ENCODE results near the gene MTMR12.
"Not testable (repeated sequence)": the region's sequence is repeated elsewhere in the genome, so short reads cannot be mapped to it uniquely, and the experiment has no call there.

MTMR12 gene

GRCh38 chr5:32319392-32319791 is 6.7 kb upstream of the MTMR12 start:
- Histone ChIP-seq H3K27ac (no peak overlapping the region), H3K4me3 (no peak overlapping the region), H3K4me1 (no peaks in the 10 kb centered on the region), H3K27me3 (no peaks in the 10 kb centered on the region), H3K9me3 (no peaks in the 10 kb centered on the region), H3K36me3 (no peaks in the 10 kb centered on the region)
- TF ChIP-seq CTCF (IDR thresholded peaks at IDR 0.05): no peak
- intact Hi-C loops (cut with DNase I; ENCODE audit: low total_unique reads): loop anchor here (10.0 kb wide), 1 partner anchor 85 kb away; no protein-coding TSS in a partner anchor
- no peak for DNase-seq

- Histone ChIP-seq H3K4me3 (no peak overlapping the region), H3K9me3 (no peaks in the 10 kb centered on the region), H3K4me1 (peaks cover 0 to 5% (median 2%) of the 10 kb centered on the region in 4 donors), H3K36me3 (peaks cover 0 to 6% (median 0%) of the 10 kb centered on the region in 3 donors), H3K27ac (no peak overlapping the region), H3K27me3 (no peaks in the 10 kb centered on the region)
- TF ChIP-seq CTCF (IDR thresholded peaks at IDR 0.05): no peak
- no peak for DNase-seq
- intact Hi-C loops (cut with DNase I; ENCODE audit: low total_unique reads): loop anchor here (10.0 kb wide), 1 partner anchor 82 kb away; no protein-coding TSS in a partner anchor
Observed at GRCh38 chr5:32317041-32317440, 4.3 kb upstream of the MTMR12 start.

- Histone ChIP-seq H3K4me3 (no peak overlapping the region), H3K27me3 (no peaks in the 10 kb centered on the region), H3K4me1 (peaks cover 0 to 17% (median 11%) of the 10 kb centered on the region in 4 donors), H3K9me3 (no peaks in the 10 kb centered on the region), H3K27ac (no peak overlapping the region), H3K36me3 (peaks cover 0 to 6% (median 0%) of the 10 kb centered on the region in 3 donors)
- intact Hi-C loops (cut with DNase I; ENCODE audit: low total_unique reads): loop anchor here (10.0 kb wide), 1 partner anchor 81 kb away; no protein-coding TSS in a partner anchor
- no peak for TF ChIP-seq CTCF (IDR thresholded peaks at IDR 0.05)
- no peak for DNase-seq
Observed at GRCh38 chr5:32315221-32316014, 2.7 kb upstream of the MTMR12 start.

- Histone ChIP-seq H3K27me3 (no peaks in the 10 kb centered on the region), H3K4me3 (no peak overlapping the region), H3K27ac (no peak overlapping the region), H3K9me3 (no peaks in the 10 kb centered on the region), H3K4me1 (peaks cover 0 to 24% (median 14%) of the 10 kb centered on the region in 4 donors), H3K36me3 (peaks cover 0 to 6% (median 0%) of the 10 kb centered on the region in 3 donors)
- intact Hi-C loops (cut with DNase I; ENCODE audit: low total_unique reads): loop anchor here (10.0 kb wide), 1 partner anchor 80 kb away; no protein-coding TSS in a partner anchor
- DNase-seq: no peak
- TF ChIP-seq CTCF (IDR thresholded peaks at IDR 0.05): no peak
Observed at GRCh38 chr5:32314658-32315057, 1.9 kb upstream of the MTMR12 start.

GRCh38 chr5:32314152-32314488 is 1.4 kb upstream of the MTMR12 start:
- Histone ChIP-seq H3K4me1 (peaks cover 0 to 27% (median 16%) of the 10 kb centered on the region in 4 donors), H3K4me3 (peak overlapping the region in 1 of 2 donors; percentile 100)
- not testable (repeated sequence) for H3K27me3 ChIP-seq, H3K36me3 ChIP-seq, DNase-seq, H3K27ac ChIP-seq, H3K9me3 ChIP-seq
- intact Hi-C loops (cut with DNase I; ENCODE audit: low total_unique reads): loop anchor here (10.0 kb wide), 1 partner anchor 79 kb away; no protein-coding TSS in a partner anchor

- intact Hi-C loops (cut with DNase I; ENCODE audit: low total_unique reads): loop anchor here (10.0 kb wide), 1 partner anchor 77 kb away; no protein-coding TSS in a partner anchor
- peak; percentile 64 to 84 for DNase-seq
- H3K27ac ChIP-seq: peak overlapping the region; percentile 88 to 99
- H3K36me3 ChIP-seq: peaks cover 0 to 6% (median 0%) of the 10 kb centered on the region in 3 donors
- H3K4me3 ChIP-seq: peak overlapping the region; percentile 68 to 100
- TF ChIP-seq CTCF (IDR thresholded peaks at IDR 0.05): no peak
- peaks cover 0 to 40% (median 25%) of the 10 kb centered on the region in 4 donors for H3K4me1 ChIP-seq
- H3K27me3 ChIP-seq: no peaks in the 10 kb centered on the region
- H3K9me3 ChIP-seq: no peaks in the 10 kb centered on the region
Observed at GRCh38 chr5:32312197-32312594, 543 bp downstream of the MTMR12 start.

Measured in tibial artery (tissue), 4 donors.